CD4-positive, alpha-beta T cell treated with Interleukin-4 for 1 hour (primary cell): ENCODE results near the gene MOB2.

Experiments used
- DNase-seq, 2 donors: peaks; one replicate each; pipeline ENCODE4 v3.0.0-alpha.2; 2020 to 2022

MOB2 gene

GRCh38 chr11:1502954-1503707 lies 16.6 kb upstream of the MOB2 start:
- no peak for DNase-seq

- DNase-seq = no peak
Observed at GRCh38 chr11:1502168-1502953, 15.8 kb upstream of the MOB2 start.

GRCh38 chr11:1501421-1502167 lies 15.0 kb upstream of the MOB2 start:
- DNase-seq = no peak

- DNase-seq = no peak
Observed at GRCh38 chr11:1500466-1501420, 14.2 kb upstream of the MOB2 start.

GRCh38 chr11:1499899-1500298 lies 13.3 kb upstream of the MOB2 start:
- DNase-seq = no peak

GRCh38 chr11:1499261-1499890 lies 12.8 kb upstream of the MOB2 start:
- no peak for DNase-seq

- DNase-seq = no peak
Observed at GRCh38 chr11:1498262-1498661, 11.7 kb upstream of the MOB2 start.

GRCh38 chr11:1497600-1497999 lies 11.0 kb upstream of the MOB2 start:
- no peak for DNase-seq

GRCh38 chr11:1496761-1497095 lies 10.1 kb upstream of the MOB2 start:
- no peak for DNase-seq

GRCh38 chr11:1496091-1496760 lies 9.6 kb upstream of the MOB2 start:
- no peak for DNase-seq

- no peak for DNase-seq
Observed at GRCh38 chr11:1494650-1495049, 8.1 kb upstream of the MOB2 start.

GRCh38 chr11:1493650-1494244 lies 7.2 kb upstream of the MOB2 start:
- no peak for DNase-seq

- DNase-seq = no peak
Observed at GRCh38 chr11:1491379-1491778, 4.8 kb upstream of the MOB2 start.

GRCh38 chr11:1490651-1491050 lies 4.1 kb upstream of the MOB2 start:
- no peak for DNase-seq

- DNase-seq = no peak
Observed at GRCh38 chr11:1488575-1489180, 2.1 kb upstream of the MOB2 start.

- DNase-seq = no peak
Observed at GRCh38 chr11:1487851-1488574, 1.4 kb upstream of the MOB2 start.

- no peak for DNase-seq
Observed at GRCh38 chr11:1487091-1487850, 692 bp upstream of the MOB2 start.

GRCh38 chr11:1485504-1485885 lies 1.1 kb downstream of the MOB2 start:
- no peak for DNase-seq
